Spleen (tissue), 11 donors: ENCODE results near the gene VPS35. TPM values are rescaled to one million over a fixed set of nuclear protein-coding genes. Genes with fewer than 3 reads are reported as not detected.

ENCODE experiments used
- DNase-seq: peaks from one replicate; pipeline ENCODE4 v3.0.0-alpha.2; 2020
- H3K27ac ChIP-seq, 8 donors: fragments of 200-600 bp; sonication (generic) in 7 of 8; 1 replicate in 4 of 8; 2 replicates in 4 of 8; pipeline versions ENCODE4 v1.5.0 to v1.8.0; 2016 to 2021; ENCODE audit warnings: inconsistent platforms in 4 of 8, mild to moderate bottlenecking in 4 of 8, moderate library complexity in 1 of 8
- H3K27me3 ChIP-seq, 7 donors: fragments of 200-600 bp; sonication (generic) in 6 of 7; replicated peaks in 1 of 7; 1 replicate in 4 of 7; 2 replicates in 3 of 7; pipeline versions ENCODE4 v1.5.0 to v1.8.0; 2016 to 2021; ENCODE audit warnings: inconsistent platforms in 3 of 7, mild to moderate bottlenecking in 1 of 7
- H3K36me3 ChIP-seq, 6 donors: fragments of 200-600 bp; sonication (generic) in 5 of 6; 1 replicate in 4 of 6; 2 replicates in 2 of 6; pipeline versions ENCODE4 v1.5.0 to v1.8.0; 2016 to 2021; ENCODE audit warnings: inconsistent platforms in 2 of 6
- H3K4me1 ChIP-seq, 6 donors: fragments of 200-600 bp; sonication (generic) in 5 of 6; 1 replicate in 3 of 6; 2 replicates in 3 of 6; pipeline versions ENCODE4 v1.5.0 to v1.8.0; 2016 to 2021; ENCODE audit warnings: inconsistent platforms in 3 of 6
- H3K4me3 ChIP-seq, 8 donors: fragments of 200-600 bp; sonication (generic) in 7 of 8; 1 replicate in 4 of 8; 2 replicates in 4 of 8; pipeline versions ENCODE4 v1.5.0 to v1.8.0; 2016 to 2021; ENCODE audit warnings: inconsistent platforms in 4 of 8, mild to moderate bottlenecking in 4 of 8, moderate library complexity in 2 of 8
- H3K9me3 ChIP-seq, 8 donors: fragments of 200-600 bp; sonication (generic) in 7 of 8; 1 replicate in 4 of 8; 2 replicates in 4 of 8; pipeline versions ENCODE4 v1.5.0 to v1.8.0; 2016 to 2021; ENCODE audit warnings: inconsistent platforms in 4 of 8
- POLR2A ChIP-seq, 3 donors: fragments of 450-650 bp; IDR thresholded peaks; one replicate each; pipeline ENCODE4 v1.5.1; 2017; ENCODE audit warnings: antibody characterized with exemption in 3 of 3, mild to moderate bottlenecking in 1 of 3
- POLR2AphosphoS5 ChIP-seq, 3 donors: sonication (generic); formaldehyde crosslinking; IDR thresholded peaks; one replicate each; pipeline ENCODE4 v1.5.1; 2017; ENCODE audit warnings: antibody characterized with exemption in 3 of 3
- WGBS, 5 donors: extraction: QIAGEN DNeasy Blood & Tissue Kit in 3 of 5; methylation state at CpG; one replicate each; pipeline versions ENCODE4 v1.1.5 to v1.1.7; 2013 to 2018; 5-methylcytosine and 5-hydroxymethylcytosine counted together
- intact Hi-C: fragments of 100-400 bp; cut with DNase I; formaldehyde crosslinking; loops from one replicate; pipeline ENCODE4 v1.15.0; 2023; ENCODE audit warnings: low total_unique reads
- polyA plus RNA-seq, 3 donors: library from polyadenylated mRNA; stranded (reverse); fragments of 200-250 nt; gene quantifications; one replicate each; pipeline ENCODE4 v1.2.1, GENCODE V29; 2013
- total RNA-seq, 7 donors: library from RNA; depleted of rRNA in 3 of 7; stranded (reverse); fragments of >200 nt in 3 of 7; fragmentation: NEBNext Ultra II Directional in 4 of 7; extraction: Animal tissue kit (Norgen Biotek cat#: 25700) in 4 of 7; gene quantifications; one replicate each; pipeline versions ENCODE4 v1.1.0 to v1.2.1, GENCODE V29; 2016 to 2021
- TF ChIP-seq, protein P1 (sequence below), 11 experiments: fragments of 200-600 bp in 7 of 11; fragments of 450-650 bp in 4 of 11; sonication (generic) in 4 of 11; IDR thresholded peaks in 8 of 11; conservative IDR thresholded peaks in 3 of 11; 1 replicate in 7 of 11; 2 replicates in 4 of 11; pipeline versions ENCODE4 v1.4.0 to v1.8.0; 2016 to 2021; ENCODE audit warnings: antibody characterized with exemption in 11 of 11, inconsistent platforms in 4 of 11, mild to moderate bottlenecking in 1 of 11
- donor health status: healthy with polysubstance abuse.
- donor health status: DM: no; HTN: no; CAD: no; lungs with moderate emphysema.
- donor health status: DM: no; HTN: no; CAD: no.
- donor health status: Bipolar disorder and iron deficiency.
- donor health status: healthy.
- donor health status: DM: no; HTN: no; CAD: no.
- donor health status: DM: yes; HTN: yes; CAD: no.

The VPS35 gene
- total and polyA plus RNA-seq, 10 donors, result 18.1 to 111 (median 82.6) TPM

DNA sequence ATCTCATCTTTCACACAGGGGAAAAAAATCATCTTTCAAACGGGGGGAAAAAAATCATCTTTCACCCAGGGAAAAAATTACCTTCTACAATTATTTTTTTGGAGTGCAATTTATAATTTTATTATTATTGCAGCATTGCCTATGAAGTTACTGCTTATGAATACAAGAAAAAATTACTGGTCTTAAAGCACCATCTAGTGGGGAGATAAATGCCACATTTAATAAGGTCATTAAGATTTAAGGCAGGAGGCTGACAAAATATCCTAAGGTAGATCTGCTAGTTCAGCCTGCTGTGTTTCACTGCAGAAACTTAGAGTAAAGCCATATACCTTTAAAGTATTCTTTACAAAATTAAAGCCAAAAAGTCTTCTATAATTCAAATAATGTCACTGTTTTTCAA lies 81.4 kb downstream of the VPS35 start:
- Histone ChIP-seq H3K27ac (no peak overlapping the region), H3K4me3 (no peak overlapping the region), H3K36me3 (peaks cover 0 to 32% (median 0%) of the 10 kb centered on the region in 6 donors), H3K4me1 (peaks cover 0 to 10% (median 0%) of the 10 kb centered on the region in 6 donors), H3K27me3 (no peaks in the 10 kb centered on the region), H3K9me3 (no peaks in the 10 kb centered on the region)
- TF ChIP-seq POLR2A (IDR thresholded peaks at IDR 0.05) (no peak), POLR2AphosphoS5 (IDR thresholded peaks at IDR 0.05) (no peak)
- TF ChIP-seq, protein P1, sequence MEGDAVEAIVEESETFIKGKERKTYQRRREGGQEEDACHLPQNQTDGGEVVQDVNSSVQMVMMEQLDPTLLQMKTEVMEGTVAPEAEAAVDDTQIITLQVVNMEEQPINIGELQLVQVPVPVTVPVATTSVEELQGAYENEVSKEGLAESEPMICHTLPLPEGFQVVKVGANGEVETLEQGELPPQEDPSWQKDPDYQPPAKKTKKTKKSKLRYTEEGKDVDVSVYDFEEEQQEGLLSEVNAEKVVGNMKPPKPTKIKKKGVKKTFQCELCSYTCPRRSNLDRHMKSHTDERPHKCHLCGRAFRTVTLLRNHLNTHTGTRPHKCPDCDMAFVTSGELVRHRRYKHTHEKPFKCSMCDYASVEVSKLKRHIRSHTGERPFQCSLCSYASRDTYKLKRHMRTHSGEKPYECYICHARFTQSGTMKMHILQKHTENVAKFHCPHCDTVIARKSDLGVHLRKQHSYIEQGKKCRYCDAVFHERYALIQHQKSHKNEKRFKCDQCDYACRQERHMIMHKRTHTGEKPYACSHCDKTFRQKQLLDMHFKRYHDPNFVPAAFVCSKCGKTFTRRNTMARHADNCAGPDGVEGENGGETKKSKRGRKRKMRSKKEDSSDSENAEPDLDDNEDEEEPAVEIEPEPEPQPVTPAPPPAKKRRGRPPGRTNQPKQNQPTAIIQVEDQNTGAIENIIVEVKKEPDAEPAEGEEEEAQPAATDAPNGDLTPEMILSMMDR (IDR thresholded peaks at IDR 0.05 in 8 of 11, conservative IDR thresholded peaks at IDR 0.05 in 3 of 11), result peak in 7 of 11 experiments; percentile 37 to 50 (median 47)
- intact Hi-C loops, result loop anchor here (10.0 kb wide), 1 partner anchor 53 kb away; no protein-coding TSS in a partner anchor
- DNase-seq, result no peak
- 71 to 84% (median 76%) methylated on average over 1 of the region's 1 CpG for WGBS, 5 donors

- H3K27me3 ChIP-seq, result no peaks in the 10 kb centered on the region
- DNase-seq, result no peak
- H3K9me3 ChIP-seq, result no peaks in the 10 kb centered on the region
- TF ChIP-seq POLR2AphosphoS5 (IDR thresholded peaks at IDR 0.05) (no peak), POLR2A (IDR thresholded peaks at IDR 0.05) (no peak)
- 93 to 96% (median 95%) methylated on average over 5 of the region's 5 CpGs for WGBS, 5 donors
- H3K4me3 ChIP-seq, result no peak overlapping the region
- no peak overlapping the region for H3K27ac ChIP-seq
- peaks cover 0 to 35% (median 0%) of the 10 kb centered on the region in 6 donors for H3K36me3 ChIP-seq
- no peaks in the 10 kb centered on the region for H3K4me1 ChIP-seq
- intact Hi-C loops, result loop anchor here (10.0 kb wide), 1 partner anchor 51 kb away; no protein-coding TSS in a partner anchor
Measured at GRCh38 chr16:46606231-46606630, 82.7 kb downstream of the VPS35 start.

Other genes with a start within 250 kb of the VPS35 start
- 10 to 100 TPM in 1 of 7 donors, 1 to 10 TPM in 6; 3.1 to 15.7 (median 6.0) TPM for gene SHCBP1, start 67.8 kb downstream of the VPS35 start, total RNA-seq
- 1 to 10 TPM; 1.7 to 4.6 (median 4.0) TPM for gene SHCBP1, start 67.8 kb downstream of the VPS35 start, polyA plus RNA-seq
- 10 to 100 TPM in 1 of 7 donors, 1 to 10 TPM in 6; 3.1 to 10.0 (median 5.9) TPM for gene ORC6, start 481 bp upstream of the VPS35 start, total RNA-seq
- gene ORC6, start 481 bp upstream of the VPS35 start, polyA plus RNA-seq, result 10 to 100 TPM in 1 of 3 donors, 1 to 10 TPM in 2; 8.4 to 11.4 (median 8.4) TPM
- gene MYLK3, start 59.2 kb upstream of the VPS35 start, total RNA-seq, result 1 to 10 TPM in 2 of 7 donors, under 1 TPM in 4, not detected in 1; 0.13 to 2.4 (median 0.37) TPM
- gene MYLK3, start 59.2 kb upstream of the VPS35 start, polyA plus RNA-seq, result under 1 TPM; 0.03 to 0.26 (median 0.07) TPM
- gene C16orf87, start 142.0 kb upstream of the VPS35 start, total RNA-seq, result 10 to 100 TPM in 1 of 7 donors, 1 to 10 TPM in 6; 7.7 to 10.3 (median 8.9) TPM
- gene C16orf87, start 142.0 kb upstream of the VPS35 start, polyA plus RNA-seq, result 1 to 10 TPM; 7.2 to 7.6 (median 7.3) TPM
- 1 to 10 TPM; 3.1 to 9.2 (median 4.9) TPM for gene GPT2, start 195.2 kb upstream of the VPS35 start, total RNA-seq
- 1 to 10 TPM; 4.6 to 6.0 (median 6.0) TPM for gene GPT2, start 195.2 kb upstream of the VPS35 start, polyA plus RNA-seq